ENCODE data around the gene SIL1.
"Not testable (repeated sequence)": the region's sequence is repeated elsewhere in the genome, so short reads cannot be mapped to it uniquely, and the experiment has no call there.

Gene SIL1

GRCh38 chr5:139199321-139199720 is 1.2 kb upstream of the SIL1 start:
- DNase-seq, result no peak

GRCh38 chr5:139196296-139196956 is 1.7 kb downstream of the SIL1 start:
- no peak for DNase-seq

GRCh38 chr5:139194486-139194885 is 3.7 kb downstream of the SIL1 start:
- no peak for DNase-seq

GRCh38 chr5:139193928-139194327 is 4.2 kb downstream of the SIL1 start:
- DNase-seq, result no peak

GRCh38 chr5:139192906-139193305 is 5.3 kb downstream of the SIL1 start:
- DNase-seq, result not testable (repeated sequence)

GRCh38 chr5:139191954-139192353 is 6.2 kb downstream of the SIL1 start:
- not testable (repeated sequence) for DNase-seq

- no peak for DNase-seq
These were observed 8.0 kb downstream of the SIL1 start for GRCh38 chr5:139190125-139190524.

- DNase-seq, result no peak
These were observed 9.5 kb downstream of the SIL1 start for GRCh38 chr5:139188558-139189270.

GRCh38 chr5:139186752-139187326 is 11.3 kb downstream of the SIL1 start:
- DNase-seq, result no peak

- DNase-seq, result no peak
These were observed 11.9 kb downstream of the SIL1 start for GRCh38 chr5:139186261-139186660.

- no peak for DNase-seq
These were observed 12.6 kb downstream of the SIL1 start for GRCh38 chr5:139185589-139185988.

GRCh38 chr5:139183502-139183901 is 14.7 kb downstream of the SIL1 start:
- no peak for DNase-seq

- no peak for DNase-seq
These were observed 15.5 kb downstream of the SIL1 start for GRCh38 chr5:139182528-139183296.

GRCh38 chr5:139181835-139182452 is 16.2 kb downstream of the SIL1 start:
- DNase-seq, result no peak

- no peak for DNase-seq
These were observed 16.8 kb downstream of the SIL1 start for GRCh38 chr5:139181322-139181730.

- DNase-seq, result no peak
These were observed 17.3 kb downstream of the SIL1 start for GRCh38 chr5:139180850-139181249.

GRCh38 chr5:139179778-139180513 is 18.2 kb downstream of the SIL1 start:
- not testable (repeated sequence) for DNase-seq

- no peak for DNase-seq
These were observed 19.2 kb downstream of the SIL1 start for GRCh38 chr5:139178935-139179334.

GRCh38 chr5:139178589-139178917 is 19.6 kb downstream of the SIL1 start:
- no peak for DNase-seq

- DNase-seq, result no peak
These were observed 20.2 kb downstream of the SIL1 start for GRCh38 chr5:139177809-139178588.

GRCh38 chr5:139177281-139177680 is 20.9 kb downstream of the SIL1 start:
- DNase-seq, result not testable (repeated sequence)

GRCh38 chr5:139174382-139174781 is 23.8 kb downstream of the SIL1 start:
- DNase-seq, result not testable (repeated sequence)

Data from CD4-positive, alpha-beta T cell treated with Interferon gamma for 1 hour (primary cell).